ENCODE results near the gene NTRK1.
A peak's percentile ranks its signal among the peaks of the same experiment; 100 is the strongest.

The NTRK1 gene

DNA sequence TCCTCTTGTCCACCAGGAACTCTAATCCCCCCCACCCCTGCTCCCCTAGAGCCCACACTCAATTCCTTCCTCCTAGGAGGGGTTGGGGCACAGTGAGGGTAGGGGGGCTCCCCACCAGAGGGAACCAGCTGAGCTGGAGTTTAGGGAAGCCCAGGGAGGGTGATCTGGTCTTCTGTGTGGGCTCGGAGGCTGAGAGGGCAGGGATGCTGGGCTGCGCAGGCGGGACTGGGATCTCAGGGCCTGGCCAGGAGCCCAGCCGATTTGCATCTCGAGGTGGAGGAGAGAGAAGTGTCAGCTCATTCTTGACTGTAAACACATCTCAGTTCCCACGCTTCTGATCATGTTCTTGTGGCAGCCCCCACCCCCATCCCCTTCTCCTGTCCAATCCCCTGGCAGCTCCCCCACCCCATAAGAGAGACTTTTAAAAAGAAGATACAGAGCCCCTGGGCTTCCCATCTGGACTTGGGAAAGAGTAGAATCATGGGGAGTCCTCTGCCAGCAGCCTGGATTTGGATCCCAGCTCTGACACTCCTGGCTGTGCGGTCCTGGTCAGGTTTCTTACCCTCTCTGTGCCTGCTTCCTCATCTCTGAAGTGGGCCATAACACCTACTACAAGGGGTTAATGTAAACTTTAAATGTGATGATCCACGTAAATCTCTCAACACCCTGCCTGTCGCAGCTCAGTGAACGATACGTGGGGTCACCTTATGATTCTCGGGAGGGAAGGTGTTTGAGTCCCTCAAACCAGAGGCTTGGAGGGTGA, 39.5 kb downstream of the NTRK1 start:
- DNase-seq, result no peak

DNA sequence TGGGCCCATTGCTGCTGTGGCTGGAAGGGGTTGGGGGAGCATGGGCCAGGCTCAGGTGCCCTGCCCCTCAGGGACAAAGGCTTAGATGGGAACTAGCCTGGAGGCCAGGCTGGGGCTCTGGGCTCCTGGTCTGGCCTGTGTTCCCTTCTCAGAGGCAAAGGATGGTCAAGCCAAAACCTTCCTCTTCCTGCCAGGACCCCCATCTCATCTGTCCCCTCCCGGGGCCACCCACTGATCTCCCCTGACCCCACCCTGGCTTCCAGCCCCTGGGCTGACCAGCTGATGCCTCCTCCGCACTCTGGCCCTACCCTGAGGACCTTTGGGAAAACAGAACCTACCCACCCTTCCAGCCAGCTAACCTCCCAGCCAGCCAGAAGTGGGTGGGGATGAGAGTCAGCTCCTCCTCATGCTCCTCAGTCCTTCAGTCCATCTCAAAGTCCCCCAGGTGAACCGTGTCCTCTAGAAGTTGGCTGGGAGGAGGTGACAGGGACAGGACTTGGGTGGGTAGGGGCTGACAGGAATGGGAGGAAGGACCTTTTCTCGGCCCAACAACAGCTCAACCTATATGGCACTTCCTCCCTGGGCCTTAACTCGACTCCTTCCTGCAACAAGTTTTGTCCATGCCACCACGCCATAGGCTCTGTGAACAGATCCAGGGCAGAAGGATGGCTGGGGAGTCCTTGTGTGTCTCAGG, 40.4 kb downstream of the NTRK1 start:
- no peak for DNase-seq

DNA sequence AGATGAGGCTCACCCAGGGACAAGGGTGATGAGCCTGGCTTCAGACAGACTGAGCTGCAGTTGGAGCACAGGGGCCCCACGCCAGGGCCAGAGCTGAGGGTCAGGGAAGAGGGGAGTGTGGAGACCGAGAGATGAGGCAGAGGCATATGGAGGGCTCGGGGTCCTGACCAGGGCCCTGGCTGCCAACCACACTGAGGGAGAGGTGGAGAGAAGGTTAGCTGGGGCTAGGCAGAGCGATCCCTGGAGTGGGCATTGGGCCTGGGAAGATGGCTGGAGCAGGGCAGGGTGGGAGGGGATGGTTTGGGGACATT, 40.9 kb downstream of the NTRK1 start:
- DNase-seq, result no peak

DNA sequence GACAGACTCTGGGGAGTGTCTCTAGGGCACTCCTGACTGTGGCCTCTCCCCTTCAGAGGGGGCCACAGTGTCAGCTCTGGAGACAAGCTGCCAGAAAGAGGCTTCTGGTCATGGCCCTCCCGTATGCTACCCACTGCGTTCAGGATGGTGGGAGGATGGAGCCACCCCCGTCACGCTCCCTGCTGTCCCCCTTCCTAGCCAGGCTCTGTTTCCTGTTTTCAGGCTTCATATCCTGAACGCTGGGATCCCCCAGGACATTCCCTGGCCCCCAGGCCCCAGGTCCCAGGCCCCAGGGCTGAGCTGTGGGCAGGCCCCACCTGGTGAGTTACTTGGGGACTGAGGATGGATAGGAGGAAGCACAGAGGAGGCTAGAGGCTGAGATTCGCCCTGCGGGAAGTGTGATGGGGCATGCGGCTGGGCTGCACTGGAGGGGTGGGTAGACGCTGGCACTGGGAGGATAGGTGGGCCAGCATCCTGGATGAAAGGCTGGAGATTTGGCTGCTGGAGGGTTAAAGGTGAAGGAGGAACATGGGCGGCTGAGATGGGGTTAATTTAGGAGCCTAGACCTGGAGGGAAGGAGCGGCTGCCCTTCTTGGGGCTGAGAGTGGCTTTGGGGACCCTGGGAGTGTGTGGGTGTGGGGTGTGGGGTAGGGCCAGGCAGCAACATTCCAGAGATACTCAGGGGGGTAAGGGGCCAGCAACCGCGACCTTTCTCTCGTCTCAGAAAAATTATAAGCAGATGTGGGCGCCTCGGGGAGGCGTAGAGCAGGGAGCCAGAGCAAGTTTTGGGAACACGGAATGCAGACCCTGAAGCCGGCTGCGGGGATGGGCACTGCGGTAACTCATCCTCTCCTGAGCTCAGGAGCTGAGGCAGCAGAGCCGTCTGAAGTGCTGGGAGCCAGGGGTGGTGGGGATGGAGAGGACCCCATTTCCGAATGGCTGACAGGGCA, 41.6 kb downstream of the NTRK1 start:
- DNase-seq, result no peak

DNA sequence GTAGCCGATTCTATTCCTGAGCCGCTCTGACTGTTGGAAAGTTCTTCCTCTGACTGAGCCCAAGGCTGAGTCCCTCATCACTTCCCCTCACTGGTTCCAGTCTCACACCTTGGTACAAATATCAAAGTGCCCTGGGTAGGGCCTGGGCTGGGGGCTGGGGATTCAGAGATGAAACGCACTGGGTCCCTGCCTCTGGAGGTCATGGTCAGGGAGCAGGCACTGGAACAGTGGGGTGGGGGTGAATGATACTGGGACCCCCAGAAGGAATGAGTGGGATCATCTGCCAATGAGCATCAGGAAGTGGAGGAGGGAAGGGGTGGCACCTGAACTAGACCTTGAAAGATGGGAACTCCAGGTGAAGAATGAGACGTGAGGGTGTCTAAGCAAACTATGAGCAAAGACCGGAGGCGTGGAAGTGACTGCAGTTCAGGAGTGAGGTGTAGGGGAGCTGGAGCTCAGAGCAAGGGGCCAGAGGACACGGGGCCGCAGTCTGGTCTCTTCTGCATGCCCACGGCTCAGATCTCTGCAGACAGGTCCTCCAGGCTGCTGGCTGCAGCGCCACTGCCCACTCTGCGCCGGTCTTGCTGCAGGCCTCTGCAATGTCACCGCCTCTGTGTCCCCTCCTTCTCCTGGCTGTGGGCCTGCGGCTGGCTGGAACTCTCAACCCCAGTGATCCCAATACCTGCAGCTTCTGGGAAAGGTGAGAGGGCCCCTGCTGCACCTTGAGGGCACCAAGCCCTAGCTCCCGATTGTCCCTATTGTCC, 42.8 kb downstream of the NTRK1 start:
- DNase-seq, result no peak

DNA sequence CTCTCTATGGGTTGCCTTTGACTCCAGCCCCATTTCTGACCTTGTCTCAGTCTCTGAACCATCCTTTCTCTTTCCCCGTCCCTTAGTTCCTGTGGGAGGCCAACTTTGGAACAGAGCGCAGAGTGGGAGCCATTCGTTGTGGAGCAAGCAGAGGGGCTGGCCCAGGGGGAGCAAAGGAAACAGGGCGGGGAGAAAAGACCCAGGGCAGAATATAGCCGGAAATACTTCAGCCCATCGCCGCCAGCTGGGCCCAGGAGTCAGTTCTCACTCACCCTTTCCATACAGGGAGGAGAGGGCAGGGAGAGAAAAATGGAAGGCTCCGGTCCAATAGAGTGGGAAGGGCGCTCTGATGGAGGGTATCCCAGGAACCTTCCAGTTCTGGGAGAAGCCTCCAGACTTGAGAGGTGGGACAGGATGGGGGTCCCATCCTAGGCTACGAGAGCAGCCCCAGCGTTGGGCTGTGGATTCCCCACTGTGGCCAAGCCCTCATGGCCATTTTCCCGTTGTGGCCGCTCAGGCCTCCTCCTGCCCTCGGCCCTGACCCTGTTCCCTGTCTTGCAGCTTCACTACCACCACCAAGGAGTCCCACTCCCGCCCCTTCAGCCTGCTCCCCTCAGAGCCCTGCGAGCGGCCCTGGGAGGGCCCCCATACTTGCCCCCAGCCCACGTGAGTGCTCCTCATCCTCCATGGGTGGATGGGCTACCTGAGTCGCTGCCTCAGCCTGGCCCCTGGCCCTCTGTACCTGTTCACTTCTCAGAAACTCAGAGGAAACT, 43.7 kb downstream of the NTRK1 start:
- DNase-seq, result no peak

DNA sequence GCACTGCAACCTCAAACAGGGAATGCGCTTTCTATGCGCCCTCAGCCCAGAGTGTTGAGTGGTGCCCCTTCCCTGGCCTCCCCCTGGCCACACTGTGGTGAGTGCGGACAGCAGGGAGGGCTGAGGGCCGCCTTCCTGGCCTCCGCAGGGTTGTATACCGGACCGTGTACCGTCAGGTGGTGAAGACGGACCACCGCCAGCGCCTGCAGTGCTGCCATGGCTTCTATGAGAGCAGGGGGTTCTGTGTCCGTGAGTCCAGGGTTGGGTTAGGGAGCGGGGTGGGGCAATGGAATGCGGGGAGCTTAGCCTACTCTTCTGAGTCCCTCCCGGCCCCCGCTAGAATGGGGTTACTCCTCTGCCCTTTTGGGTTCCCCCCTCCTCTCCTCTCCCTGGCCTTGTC, 44.5 kb downstream of the NTRK1 start:
- DNase-seq, result no peak

DNA sequence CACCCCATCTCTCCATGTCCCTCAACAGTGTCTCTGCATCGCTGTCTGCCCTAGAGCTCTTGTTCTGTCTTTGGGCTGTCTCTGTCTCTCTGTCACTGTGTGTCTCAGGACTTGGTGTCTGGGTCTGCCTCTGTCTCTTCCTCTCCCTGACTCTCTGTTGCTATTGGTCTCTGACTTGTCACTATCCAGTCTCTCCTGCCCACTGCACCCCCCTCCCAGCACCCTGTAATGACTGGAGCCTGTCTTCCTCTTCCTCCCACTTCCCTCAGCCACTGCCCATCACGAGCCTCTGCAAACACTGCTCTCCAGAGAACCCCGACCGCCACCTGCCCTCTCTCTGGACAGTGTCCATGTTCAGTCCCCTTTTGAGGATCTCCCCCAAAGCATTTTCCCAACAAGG, 45.0 kb downstream of the NTRK1 start:
- no peak for DNase-seq

DNA sequence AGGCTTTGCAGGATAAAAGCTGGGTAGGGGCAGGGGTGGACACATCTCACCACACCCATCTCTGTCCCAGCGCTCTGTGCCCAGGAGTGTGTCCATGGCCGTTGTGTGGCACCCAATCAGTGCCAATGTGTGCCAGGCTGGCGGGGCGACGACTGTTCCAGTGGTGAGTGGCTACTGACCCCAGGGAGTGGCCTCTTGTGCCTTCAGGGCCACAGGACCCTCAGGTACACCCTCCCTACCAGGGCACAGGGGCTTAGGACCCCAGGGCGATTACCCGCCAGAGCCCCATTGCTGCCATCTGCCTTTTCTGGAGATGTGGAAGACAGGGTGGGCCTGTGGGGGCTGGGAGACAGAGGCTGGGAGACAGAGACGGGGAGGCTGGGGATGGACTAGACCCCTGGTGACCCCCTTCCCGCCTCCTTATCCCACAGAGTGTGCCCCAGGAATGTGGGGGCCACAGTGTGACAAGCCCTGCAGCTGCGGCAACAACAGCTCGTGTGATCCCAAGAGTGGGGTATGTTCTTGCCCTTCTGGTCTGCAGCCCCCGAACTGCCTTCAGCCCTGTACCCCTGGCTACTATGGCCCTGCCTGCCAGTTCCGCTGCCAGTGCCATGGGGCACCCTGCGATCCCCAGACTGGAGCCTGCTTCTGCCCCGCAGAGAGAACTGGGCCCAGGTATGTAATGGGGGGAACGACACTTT, 45.7 kb downstream of the NTRK1 start:
- DNase-seq, result no peak

DNA sequence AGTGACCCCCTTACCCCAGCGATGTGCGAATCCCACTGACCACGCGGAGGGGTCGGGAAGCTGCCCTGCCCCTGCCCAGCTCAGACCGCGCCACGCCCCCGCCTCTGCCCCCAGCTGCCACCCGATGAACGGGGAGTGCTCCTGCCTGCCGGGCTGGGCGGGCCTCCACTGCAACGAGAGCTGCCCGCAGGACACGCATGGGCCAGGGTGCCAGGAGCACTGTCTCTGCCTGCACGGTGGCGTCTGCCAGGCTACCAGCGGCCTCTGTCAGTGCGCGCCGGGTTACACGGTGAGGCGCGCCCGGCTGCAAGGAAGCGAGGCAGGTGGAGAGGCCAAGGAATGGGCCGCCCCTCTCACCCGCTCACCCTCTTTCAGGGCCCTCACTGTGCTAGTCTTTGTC, 47.9 kb downstream of the NTRK1 start:
- no peak for DNase-seq

DNA sequence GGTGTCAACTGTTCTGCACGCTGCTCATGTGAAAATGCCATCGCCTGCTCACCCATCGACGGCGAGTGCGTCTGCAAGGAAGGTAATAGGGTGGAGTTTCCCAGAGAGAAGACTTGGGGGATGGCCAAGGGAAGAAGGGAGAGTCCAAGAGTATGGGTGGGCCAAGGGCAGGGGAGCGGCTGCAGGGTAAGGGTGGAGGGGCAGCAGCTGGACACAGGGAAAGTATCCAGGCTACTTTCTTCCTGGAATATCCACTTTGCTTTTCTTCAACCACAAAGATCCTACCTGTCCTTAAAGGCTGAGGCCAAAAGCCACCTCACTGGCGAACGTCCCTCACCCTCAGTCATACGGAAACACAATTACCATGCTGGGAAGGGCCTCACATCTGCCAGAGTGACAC, 48.3 kb downstream of the NTRK1 start:
- no peak for DNase-seq

DNA sequence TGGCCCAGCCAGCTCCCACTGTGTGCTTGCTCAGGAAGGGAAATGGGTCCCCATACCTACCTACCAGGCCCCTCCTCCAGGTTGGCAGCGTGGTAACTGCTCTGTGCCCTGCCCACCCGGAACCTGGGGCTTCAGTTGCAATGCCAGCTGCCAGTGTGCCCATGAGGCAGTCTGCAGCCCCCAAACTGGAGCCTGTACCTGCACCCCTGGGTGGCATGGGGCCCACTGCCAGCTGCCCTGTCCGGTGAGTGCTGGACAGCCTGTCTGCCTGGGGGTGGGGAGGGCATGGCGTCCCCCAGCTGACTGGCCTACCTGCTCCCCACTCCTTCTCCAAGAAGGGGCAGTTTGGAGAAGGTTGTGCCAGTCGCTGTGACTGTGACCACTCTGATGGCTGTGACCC, 49.0 kb downstream of the NTRK1 start:
- no peak for DNase-seq

DNA sequence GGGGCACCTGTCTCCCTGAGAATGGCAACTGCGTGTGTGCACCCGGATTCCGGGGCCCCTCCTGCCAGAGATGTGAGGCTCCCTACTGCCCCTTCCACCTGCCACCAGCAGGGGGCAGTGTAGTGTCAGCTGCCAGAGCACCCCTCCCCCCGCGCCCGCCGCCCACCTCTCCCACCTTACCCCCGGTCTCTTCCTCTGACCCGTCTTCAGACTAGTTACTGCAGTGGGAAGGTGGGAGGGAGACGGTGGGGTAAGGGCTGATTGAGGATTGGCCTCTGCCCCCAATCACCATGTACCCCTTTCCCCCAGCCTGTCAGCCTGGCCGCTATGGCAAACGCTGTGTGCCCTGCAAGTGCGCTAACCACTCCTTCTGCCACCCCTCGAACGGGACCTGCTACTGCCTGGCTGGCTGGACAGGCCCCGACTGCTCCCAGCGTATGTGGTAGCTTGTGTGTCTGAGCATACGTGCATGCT, 49.7 kb downstream of the NTRK1 start:
- peak; percentile 31 to 32 for DNase-seq

DNA sequence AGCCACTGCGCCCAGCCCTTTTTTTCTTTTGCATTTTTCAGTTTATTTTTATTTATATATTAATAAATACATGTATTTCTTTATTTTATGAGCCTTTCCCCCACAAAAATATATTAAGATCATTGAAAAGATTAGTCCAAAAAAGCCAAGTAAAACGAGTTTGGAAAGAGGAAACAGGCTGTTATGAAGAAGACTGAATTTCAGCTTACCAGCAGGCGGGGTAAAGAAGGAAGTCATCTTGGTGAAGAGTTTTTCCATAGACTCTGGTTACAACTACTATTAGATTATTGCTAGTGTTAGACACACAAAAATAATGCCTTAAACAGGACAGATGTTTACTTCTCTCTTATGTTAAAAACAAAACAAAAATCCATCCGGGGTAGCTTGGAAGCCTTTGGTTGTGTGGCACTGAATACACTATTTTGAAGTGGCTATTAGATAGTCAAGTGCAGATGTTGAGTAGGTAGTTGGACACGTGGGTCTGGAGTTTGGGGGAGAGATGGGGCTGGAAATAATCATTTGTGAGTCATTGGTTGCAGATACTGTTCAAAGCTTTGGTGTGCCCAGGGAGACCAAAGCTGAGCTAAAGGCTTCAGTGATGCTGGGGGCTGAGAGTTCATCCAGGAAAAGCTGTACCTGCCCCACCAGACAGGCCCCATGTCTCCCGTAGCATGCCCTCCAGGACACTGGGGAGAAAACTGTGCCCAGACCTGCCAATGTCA, 51.1 kb downstream of the NTRK1 start:
- no peak for DNase-seq

DNA sequence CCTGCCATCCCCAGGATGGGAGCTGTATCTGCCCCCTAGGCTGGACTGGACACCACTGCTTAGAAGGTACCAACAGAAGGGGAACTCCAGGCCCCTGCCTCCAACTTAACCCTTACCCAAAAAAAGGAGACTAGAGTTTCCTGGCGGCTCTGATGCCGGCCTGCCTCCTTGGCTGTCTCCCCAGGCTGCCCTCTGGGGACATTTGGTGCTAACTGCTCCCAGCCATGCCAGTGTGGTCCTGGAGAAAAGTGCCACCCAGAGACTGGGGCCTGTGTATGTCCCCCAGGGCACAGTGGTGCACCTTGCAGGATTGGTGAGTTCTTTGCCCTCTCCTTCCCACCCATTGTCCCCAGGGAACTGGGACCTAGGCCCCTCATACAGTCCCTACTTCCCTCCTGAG, 51.6 kb downstream of the NTRK1 start:
- no peak for DNase-seq

DNA sequence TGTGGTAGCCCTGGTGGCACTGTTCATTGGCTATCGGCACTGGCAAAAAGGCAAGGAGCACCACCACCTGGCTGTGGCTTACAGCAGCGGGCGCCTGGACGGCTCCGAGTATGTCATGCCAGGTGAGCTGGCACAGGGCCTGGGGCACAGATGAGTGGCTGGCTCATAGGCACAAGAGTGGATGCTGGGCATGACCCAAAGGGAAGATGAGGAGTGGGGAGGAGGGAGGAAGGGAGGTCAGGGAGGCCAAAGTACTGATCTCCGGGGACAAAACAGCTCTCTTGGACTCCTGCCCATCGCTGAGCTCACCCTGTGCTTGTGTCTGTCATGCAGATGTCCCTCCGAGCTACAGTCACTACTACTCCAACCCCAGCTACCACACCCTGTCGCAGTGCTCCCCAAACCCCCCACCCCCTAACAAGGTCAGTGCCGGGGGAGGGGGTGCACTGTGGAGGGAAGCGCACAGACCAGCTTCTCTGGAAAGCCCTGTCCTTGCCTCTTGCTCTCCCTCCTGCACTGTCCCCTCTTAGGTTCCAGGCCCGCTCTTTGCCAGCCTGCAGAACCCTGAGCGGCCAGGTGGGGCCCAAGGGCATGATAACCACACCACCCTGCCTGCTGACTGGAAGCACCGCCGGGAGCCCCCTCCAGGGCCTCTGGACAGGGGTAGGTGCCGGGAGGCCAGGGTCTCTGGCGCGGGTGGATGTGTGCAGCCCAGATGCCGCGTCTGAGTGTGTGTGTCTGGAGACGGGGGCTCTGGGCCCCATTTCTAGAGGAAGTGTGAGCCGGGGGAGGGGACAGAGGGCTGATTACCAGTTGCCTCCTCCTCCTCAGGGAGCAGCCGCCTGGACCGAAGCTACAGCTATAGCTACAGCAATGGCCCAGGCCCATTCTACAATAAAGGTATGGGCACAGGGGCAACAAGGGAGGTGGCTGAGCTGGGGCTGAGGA, 52.5 kb downstream of the NTRK1 start:
- no peak for DNase-seq

DNA sequence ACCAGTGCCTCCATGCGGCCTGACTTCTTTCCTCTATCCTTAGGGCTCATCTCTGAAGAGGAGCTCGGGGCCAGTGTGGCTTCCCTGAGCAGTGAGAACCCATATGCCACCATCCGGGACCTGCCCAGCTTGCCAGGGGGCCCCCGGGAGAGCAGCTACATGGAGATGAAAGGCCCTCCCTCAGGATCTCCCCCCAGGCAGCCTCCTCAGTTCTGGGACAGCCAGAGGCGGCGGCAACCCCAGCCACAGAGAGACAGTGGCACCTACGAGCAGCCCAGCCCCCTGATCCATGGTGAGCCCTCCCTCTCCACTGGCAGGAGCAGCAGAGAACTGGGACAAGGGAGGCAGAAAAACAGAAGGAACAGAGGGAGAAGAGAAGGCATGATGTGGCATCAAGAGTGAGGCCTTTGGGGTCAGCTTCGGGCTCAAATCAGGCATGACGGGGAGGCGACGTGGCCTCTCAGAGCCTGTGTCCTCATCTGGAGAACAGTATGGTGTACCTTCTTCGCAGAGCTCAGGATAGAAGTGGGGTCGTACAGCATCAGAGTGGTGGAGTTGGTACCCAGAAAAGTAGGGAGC, 53.2 kb downstream of the NTRK1 start:
- DNase-seq, result no peak

DNA sequence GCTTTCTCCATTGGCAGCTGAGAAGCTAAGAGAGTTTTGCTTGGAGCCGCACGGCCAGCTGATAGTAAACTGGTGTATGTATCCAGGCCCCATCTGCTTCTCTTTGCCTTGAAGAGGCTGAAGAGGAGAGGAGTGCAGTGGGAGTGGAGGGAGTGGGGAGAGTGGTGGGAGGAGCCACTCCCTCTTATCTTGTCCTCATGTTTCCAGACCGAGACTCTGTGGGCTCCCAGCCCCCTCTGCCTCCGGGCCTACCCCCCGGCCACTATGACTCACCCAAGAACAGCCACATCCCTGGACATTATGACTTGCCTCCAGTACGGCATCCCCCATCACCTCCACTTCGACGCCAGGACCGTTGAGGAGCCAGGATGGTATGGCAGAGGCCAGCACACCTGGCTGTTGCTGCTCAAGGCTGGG, 53.8 kb downstream of the NTRK1 start:
- DNase-seq, result no peak

All from NCI-H2081 (cell line).